ENCODE data around the gene SLIT3. TPM values are rescaled to one million over a fixed set of nuclear protein-coding genes. Genes with fewer than 3 reads are reported as not detected.

The SLIT3 gene
- total and polyA plus RNA-seq, 8 donors: 1.2 to 24.5 (median 8.6) TPM

DNA sequence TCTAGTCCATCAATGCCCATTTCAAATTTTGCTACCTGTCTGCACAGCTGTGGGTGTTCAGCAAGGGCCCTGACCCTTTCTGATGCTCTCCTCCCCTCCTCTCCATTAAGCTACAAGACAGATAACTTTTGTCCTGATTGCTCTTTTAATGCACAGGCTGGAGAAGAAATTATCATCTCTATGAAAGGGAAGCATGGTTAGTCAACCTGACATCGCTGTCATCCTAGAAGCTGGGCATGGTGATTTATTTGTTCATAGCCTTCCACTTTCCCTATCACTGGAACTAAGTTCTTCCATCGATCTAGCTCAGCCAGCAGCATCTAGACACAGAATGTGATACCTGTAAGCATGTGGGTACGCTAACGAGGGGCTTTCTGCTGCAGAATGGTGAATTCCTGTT is 50.1 kb downstream of the SLIT3 start:
- WGBS, 5 donors: 78 to 87% (median 85%) methylated on average over 4 of the region's 4 CpGs
- TF ChIP-seq CTCF (IDR thresholded peaks at IDR 0.05) (no peak), EP300 (IDR thresholded peaks at IDR 0.05) (no peak), POLR2AphosphoS5 (IDR thresholded peaks at IDR 0.05) (no peak), POLR2A (IDR thresholded peaks at IDR 0.05) (no peak)
- DNase-seq: no peak
- Histone ChIP-seq H3K27me3 (no peaks in the 10 kb centered on the region), H3K36me3 (no peaks in the 10 kb centered on the region), H3K27ac (no peak overlapping the region), H3K4me1 (no peaks in the 10 kb centered on the region), H3K4me3 (no peak overlapping the region), H3K9me3 (no peaks in the 10 kb centered on the region)
- intact Hi-C loops (cut with DNase I; ENCODE audit: low total_unique reads): no loop called here

DNA sequence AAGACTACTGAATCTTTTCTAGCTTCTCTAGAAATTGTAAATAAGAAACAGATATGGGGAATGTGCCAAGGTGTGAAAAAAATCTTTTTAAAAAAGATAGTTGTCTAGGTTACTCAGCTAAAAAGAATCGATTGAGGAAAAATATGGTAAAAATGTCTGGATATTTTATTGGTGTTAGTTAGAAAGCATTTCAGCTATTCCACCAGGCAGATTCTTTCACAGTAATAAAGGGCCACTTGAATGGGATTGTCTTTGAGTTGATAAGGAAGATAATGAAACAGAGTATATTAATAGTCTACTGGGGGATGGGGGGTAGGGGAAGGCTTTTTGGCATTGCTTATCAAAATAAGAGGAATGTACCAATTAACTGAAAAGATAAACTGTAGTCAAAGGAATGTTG is 51.9 kb downstream of the SLIT3 start:
- Histone ChIP-seq H3K4me3 (no peak overlapping the region), H3K27ac (no peak overlapping the region), H3K9me3 (no peaks in the 10 kb centered on the region), H3K36me3 (no peaks in the 10 kb centered on the region), H3K4me1 (no peaks in the 10 kb centered on the region), H3K27me3 (no peaks in the 10 kb centered on the region)
- 64 to 84% (median 67%) methylated on average over 1 of the region's 1 CpG for WGBS, 5 donors
- DNase-seq: no peak
- intact Hi-C loops (cut with DNase I; ENCODE audit: low total_unique reads): no loop called here
- TF ChIP-seq POLR2AphosphoS5 (IDR thresholded peaks at IDR 0.05) (no peak), EP300 (IDR thresholded peaks at IDR 0.05) (no peak), CTCF (IDR thresholded peaks at IDR 0.05) (no peak), POLR2A (IDR thresholded peaks at IDR 0.05) (no peak)

GRCh38 chr5:169248550-169248949 is 52.4 kb downstream of the SLIT3 start:
- intact Hi-C loops (cut with DNase I; ENCODE audit: low total_unique reads): no loop called here
- 81 to 87% (median 82%) methylated on average over 3 of the region's 3 CpGs for WGBS, 5 donors
- Histone ChIP-seq H3K36me3 (no peaks in the 10 kb centered on the region), H3K9me3 (no peaks in the 10 kb centered on the region), H3K4me1 (no peaks in the 10 kb centered on the region), H3K4me3 (no peak overlapping the region), H3K27ac (no peak overlapping the region), H3K27me3 (no peaks in the 10 kb centered on the region)
- peak in 1 of 2 donors; percentile 23 for DNase-seq
- TF ChIP-seq POLR2A (IDR thresholded peaks at IDR 0.05): no peak
- TF ChIP-seq CTCF (IDR thresholded peaks at IDR 0.05): no peak
- TF ChIP-seq EP300 (IDR thresholded peaks at IDR 0.05): no peak
- no peak for TF ChIP-seq POLR2AphosphoS5 (IDR thresholded peaks at IDR 0.05)

DNA sequence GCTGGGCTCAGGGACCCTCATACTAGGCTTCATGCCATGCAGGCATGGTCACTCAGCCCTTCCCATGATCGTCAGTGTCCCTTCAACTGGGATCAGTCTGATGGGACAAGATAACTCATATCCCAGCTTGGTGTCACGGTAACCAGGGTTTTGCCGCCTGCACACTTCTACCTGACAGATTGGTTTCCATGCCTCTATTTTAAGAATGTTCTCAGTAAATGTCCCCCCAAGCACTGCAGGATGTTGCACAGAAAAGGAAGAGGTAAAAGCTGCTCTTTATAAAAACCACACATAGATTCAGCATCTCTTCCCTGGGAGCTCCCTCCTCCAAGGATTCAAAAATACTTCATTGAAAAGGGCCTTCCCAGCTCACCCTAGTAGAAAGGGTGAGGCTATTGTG is 56.1 kb downstream of the SLIT3 start:
- Histone ChIP-seq H3K27ac (no peak overlapping the region), H3K9me3 (peaks cover 0 to 2% (median 0%) of the 10 kb centered on the region in 4 donors), H3K4me3 (no peak overlapping the region), H3K4me1 (no peaks in the 10 kb centered on the region), H3K36me3 (no peaks in the 10 kb centered on the region), H3K27me3 (no peaks in the 10 kb centered on the region)
- DNase-seq: no peak
- no peak for TF ChIP-seq CTCF (IDR thresholded peaks at IDR 0.05)
- no peak for TF ChIP-seq POLR2AphosphoS5 (IDR thresholded peaks at IDR 0.05)
- TF ChIP-seq EP300 (IDR thresholded peaks at IDR 0.05): no peak
- TF ChIP-seq POLR2A (IDR thresholded peaks at IDR 0.05): no peak
- WGBS, 5 donors: 83 to 93% (median 91%) methylated on average over 3 of the region's 3 CpGs
- intact Hi-C loops (cut with DNase I; ENCODE audit: low total_unique reads): no loop called here

Measured in stomach (tissue), 9 donors.